ENCODE measurements around the gene RPL13.
"Not testable (repeated sequence)": the region's sequence is repeated elsewhere in the genome, so short reads cannot be mapped to it uniquely, and the experiment has no call there.

The RPL13 gene

DNA sequence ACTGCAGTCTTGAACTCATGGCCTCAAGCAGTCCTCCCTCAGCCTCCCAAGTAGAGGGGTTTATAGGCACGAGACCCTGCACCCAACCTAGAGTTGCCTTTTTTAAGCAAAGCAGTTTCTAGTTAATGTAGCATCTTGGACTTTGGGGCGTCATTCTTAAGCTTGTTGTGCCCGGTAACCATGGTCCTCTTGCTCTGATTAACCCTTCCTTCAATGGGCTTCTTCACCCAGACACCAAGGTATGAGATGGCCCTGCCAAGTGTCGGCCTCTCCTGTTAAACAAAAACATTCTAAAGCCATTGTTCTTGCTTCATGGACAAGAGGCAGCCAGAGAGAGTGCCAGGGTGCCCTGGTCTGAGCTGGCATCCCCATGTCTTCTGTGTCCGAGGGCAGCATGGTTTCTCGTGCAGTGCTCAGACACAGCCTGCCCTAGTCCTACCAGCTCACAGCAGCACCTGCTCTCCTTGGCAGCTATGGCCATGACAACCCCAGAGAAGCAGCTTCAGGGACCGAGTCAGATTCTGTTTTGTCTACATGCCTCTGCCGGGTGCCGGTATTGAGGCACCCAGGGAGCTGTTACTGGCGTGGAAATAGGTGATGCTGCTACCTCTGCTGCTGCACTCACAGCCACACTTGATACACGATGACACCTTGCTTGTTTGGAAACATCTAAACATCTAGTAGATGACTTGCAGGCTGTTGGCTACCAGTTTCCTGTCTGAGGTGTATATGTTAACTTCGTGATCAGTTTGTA, 3.3 kb downstream of the RPL13 start:
- no peak for DNase-seq (ENCODE audit: low spot score)

DNA sequence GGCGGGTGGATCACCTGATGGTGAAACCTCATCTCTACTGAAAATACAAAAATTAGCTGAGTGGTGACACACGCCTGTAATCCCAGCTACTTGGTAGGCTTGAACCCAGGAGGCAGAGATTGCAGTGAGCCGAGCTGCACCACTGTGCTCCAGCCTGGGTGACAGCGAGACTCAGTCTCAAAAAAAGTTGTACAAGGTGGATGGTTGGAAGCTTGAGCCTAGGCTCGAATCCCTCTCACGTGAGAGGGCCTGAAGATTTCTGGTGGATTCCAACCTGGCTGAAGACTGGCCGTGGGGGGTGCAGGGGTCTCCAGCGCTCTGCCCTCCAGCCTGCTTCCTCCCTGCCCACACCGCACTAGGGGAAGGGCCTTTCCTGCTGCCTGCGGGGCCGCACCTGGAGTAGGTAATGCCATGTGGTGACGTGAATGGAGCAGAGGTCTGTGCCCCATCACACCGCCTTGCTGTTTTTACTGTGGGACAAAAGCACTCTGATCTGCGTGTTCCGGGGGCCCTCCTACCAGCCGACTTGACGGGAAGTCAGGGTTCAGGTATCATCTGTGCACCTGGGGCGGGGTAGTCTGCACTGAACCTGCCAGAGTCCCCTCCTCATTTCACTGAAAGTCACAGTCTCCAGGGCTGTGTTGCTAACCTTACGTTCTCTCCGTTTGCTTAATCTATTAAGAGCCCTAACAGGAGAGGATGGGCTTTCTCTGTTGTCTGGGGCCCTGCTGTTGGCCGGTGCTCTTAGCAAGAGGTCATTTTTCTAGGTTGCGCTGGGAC, 4.2 kb downstream of the RPL13 start:
- no peak for DNase-seq (ENCODE audit: low spot score)

DNA sequence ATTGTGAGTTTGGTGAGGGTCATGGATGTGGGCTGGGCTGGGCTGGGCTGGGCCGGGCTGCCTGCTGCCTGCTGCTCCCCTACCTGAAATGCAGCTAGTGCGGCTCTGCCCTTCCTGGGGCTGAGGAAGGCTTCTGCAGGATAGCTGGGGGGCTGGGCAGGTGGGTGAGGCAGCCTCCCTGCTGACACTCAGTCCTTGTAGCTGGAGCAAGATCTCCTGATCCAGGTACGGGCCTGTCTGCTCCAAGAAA, 4.7 kb downstream of the RPL13 start:
- DNase-seq (ENCODE audit: low spot score): no peak

DNA sequence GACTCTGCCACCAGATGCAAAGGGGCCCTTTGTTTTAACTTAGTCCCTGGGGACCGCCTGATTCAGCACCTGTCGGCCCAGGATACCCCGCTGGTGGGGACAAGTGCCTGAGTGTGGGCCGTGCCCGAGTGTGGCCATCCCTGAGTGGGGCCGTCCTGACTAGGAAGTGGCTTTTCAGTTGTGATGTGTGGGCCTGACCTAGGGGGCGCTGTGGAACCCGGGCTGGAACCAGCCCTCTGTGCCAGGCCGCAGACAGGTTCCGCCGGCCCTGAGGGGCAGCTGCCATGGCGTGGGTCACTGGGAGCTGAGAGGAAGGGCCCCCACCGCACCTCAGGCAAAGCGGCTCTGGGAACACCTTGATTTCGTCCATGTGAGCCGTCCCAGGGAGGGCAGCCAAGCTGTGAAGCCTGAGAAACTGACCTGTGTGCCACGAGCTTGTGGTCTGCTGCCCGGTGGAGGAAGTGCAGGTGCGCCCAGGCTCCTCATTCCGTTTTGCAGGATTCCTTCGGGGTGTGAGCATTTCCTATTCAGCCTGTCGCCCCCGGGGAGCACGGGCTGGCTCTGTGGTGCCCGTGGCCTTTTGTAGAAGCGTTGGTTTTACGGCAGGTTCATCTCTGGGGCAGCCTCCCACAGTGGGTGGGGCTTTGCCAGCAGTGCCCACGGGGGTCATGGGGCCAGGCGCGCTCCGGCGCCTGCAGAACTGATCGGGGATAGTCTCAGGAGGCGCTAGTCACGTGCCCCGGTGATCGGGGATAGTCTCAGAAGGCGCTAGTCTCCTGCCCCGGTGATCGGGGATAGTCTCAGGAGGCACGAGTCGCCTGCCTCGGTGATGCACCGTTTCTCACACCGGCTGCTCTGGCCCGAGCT, 5.3 kb downstream of the RPL13 start:
- peak; percentile 21 for DNase-seq (ENCODE audit: low spot score)

DNA sequence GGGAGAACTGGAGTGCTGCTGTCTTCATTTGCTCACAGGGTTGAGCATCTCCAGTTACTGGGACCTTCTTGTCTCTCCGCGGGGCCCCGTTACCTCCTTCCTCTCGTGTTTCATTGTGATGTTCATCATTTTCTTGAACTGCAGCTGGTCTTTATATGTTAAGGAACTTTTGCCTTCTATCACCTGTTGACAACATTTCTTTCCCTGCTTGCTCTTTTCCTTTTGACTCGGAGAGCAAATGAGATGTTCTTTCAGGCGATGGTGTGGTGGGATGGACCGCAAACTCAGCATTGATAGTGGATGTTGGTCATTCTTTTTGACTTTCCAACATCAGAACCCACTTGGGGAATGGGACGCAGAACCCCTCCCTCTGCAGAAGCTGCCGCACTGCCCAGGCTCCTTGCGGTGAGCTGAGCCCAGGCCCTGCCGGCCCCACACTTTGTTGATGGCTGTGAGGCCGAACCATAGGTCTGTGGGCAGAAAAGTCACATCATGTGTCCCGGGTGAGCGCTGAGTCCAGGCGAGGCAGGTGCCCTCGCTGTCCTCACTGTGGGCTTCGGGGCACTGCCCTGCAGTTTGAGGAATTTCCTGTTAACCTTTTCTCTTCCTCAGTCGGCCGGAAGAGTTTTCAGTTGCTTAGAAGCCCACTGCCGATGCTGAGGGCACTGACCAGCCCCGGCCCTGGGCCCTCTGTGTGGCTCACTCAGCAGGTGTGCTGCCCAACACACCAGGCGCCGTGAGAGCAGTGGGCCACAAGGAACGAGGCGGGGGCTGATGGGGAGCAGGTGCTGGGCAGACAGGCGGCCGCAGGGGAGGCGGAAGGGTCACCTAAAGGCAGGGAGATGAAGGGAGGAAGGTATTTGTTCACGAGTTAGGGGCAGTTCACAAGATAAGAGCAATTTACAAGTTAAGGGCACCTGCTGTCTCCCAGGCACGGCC, 7.4 kb downstream of the RPL13 start:
- no peak for DNase-seq (ENCODE audit: low spot score)

DNA sequence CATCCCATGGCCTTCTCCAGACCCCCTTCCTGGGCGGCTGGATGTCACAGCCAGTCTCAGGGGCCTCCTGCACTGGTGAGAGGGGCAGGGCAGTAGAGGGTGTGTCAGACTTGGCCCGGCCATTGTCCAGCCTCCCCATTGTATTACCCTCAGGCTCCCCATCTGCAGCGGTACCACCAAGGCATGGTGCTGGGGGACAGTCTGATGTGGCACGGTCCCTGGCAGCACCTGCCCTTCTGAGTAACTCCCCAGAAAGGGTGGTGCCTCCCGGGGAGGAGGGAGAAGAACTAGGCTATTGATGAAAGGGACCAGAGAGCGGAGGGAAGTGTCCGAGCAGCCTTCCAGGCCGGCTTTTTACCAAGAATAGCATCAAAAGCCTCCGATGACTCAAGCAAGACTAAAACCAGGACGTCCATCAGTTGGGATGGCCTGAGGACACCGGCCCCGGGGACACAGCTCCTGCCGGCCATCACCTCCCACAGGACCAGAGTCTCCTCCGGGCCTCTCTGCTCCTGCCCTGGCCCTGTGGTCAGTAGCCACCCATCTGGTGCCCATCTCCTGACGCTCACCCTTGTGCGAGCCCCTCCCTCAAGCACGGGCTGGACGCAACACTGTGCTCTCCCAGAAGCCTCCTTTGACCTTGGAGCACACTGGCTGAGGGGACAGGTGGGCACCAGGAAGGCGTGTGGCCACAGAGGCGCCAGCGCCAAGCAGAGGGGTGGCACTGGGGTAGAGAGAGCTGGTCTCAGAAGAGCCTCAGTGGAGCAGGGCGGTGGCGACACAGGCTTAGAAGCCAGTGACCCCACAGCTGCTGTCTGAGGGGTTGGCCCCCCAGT, 9.2 kb downstream of the RPL13 start:
- no peak for DNase-seq (ENCODE audit: low spot score)

DNA sequence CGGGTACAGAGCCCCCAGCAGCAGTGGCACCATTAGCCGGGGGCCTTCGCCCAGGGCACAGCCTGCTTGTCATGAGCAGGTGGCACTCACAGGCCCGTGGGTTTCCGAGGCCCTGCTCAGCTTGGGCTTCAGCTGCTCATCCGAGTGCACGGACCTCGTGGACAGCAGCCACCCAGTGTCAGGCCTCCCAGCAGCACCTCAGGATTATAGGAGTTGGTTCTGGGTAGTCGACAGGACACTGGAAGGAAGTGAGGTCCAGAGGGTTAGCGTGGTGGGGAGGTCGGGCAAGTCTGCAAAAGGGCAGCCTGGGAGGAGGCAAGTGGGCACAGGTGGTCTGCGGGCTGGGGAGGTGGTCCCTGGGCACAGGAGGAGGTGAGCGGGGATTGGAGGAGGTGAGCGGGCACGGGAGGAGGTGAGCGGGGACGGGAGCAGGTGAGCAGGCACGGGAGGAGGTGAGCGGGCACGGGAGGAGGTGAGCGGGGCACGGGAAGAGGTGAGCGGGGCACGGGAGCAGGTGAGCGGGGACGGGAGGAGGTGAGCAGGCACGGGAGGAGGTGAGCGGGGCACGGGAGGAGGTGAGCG, 10.0 kb downstream of the RPL13 start:
- no peak for DNase-seq (ENCODE audit: low spot score)

DNA sequence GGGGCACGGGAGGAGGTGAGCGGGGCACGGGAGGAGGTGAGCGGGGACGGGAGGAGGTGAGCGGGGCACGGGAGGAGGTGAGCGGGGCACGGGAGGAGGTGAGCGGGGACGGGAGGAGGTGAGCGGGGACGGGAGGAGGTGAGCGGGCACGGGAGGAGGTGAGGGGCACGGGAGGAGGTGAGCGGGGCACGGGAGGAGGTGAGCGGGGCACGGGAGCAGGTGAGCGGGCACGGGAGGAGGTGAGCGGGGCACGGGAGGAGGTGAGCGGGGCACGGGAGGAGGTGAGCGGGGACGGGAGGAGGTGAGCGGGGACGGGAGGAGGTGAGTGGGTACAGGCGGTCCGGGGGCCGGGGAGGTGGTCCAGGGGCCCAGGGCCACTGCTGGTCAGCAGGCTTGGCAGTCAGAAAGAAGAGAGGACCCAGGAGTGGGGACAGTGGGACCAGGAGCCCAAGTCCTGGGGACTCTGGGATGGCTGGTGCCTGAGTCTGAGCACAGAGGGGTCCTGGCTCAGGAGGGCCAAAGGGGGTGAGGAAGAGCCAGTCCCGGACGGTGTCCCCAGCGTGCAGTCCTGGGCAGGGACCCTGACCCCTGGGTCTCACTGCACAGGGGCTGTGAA, 10.6 kb downstream of the RPL13 start:
- DNase-seq (ENCODE audit: low spot score): not testable (repeated sequence)

DNA sequence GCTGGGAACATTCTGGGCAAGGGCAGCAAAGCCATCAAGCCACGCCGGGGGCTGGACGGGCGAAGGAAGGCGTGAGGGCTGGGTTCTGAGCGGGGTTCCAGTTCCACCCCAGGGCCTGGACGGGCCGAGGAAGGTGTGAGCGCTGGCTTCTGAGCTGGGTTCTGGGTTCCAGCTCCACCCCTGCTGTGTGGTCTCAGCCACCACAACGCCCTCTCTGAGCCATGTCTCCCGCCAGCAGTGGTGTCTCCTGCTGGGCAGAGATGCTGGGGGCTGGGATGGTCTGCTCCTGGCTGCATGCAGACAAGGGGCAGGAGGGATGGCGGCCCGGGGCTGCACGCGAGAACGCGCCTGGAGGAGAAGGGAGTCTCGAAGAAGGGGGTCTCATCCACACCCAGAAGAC, 11.2 kb downstream of the RPL13 start:
- no peak for DNase-seq (ENCODE audit: low spot score)

DNA sequence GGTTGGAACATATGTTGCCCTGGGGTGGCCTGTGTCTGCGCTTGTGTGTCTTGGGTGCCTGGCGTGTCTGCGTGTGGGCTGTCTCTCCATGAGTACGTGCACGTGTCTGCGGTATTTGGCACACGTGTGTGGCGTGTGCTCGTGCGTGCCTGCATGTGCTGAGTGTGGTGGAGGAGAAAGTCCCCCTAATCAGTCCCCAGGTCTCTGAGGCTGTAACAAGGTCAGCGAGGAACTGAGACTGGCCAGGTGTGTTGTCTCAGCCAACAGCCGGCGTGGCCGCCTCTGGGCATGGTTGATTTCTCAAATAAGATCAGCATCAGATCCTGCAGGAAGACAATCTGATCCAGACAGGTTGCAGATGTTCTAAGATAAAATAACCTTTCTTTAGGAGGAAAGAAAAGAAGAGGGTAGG, 11.6 kb downstream of the RPL13 start:
- no peak for DNase-seq (ENCODE audit: low spot score)

DNA sequence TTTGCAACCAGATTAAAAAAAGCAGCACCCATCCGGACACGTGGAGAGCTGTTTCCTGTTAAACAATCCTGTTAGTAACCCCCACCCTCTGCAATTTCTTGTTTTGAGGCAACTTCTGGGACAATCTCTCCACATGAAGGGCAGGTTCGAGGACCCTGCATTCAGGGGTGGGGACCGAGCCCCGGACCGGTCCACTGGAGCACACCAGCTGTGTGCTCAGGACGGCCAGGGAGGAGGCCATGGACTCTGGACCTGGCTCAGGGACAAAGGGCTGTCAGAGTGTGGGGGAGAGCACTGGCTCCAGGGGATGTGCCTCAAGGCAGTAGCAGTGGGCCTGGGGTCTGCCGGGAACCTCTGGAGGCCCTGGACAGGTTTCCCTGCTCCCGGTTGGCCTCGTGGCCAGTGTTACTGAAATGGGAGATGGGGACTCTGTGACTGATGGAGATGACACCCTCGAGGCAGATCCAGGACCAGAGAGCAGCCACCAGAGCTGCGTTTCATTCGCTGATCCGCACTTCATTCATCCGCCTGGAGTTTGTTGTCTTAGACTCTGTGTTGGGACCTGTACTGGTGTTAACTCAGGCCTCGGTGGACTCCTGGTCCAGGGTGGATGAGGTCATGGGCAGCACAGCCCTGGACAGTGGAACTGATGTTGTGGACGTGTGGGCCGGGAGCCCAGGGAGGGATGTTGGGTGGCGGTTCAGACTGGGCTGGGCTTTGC, 12.2 kb downstream of the RPL13 start:
- no peak for DNase-seq (ENCODE audit: low spot score)

DNA sequence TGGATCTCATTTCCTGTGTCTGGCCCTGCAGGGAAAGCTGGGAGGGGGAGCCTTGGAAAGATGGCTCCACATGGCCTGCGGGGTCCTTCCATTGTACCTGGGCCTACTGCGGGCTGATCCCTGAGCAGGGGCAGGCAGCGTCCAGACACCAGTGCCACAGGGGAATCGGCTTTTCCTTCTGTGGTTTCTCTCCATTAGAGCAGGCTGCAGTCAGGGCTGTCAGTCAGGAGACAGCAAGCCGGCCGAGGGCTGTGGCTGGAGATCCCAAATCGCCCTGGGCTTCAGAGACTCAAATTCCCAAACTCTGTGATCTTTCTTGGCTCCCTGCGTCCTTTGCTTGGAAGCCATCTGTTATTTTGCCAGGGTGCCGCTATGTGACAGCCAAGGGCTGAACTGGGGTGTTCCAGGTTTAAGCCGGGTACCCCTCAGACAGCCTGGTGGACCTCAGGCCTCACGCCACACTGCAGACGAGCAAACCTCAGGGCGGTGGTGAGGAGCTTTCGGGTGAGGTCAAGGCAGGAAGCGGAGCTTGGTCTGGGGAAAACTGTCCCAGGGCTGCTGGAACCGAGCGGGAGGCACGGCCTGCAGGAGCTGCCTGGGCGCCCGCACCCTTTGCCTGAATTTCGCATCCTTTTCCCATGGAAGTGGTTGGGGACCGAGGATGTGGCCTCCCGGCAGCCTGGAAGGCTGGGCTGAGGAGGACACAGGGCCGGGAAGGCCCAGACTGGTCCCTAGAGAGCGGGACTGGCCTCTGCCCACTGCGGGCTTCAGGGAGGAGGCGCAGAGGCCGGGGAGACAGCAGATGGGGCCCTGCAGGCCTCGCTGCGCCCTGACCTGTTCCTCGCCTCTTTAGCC, 13.6 kb downstream of the RPL13 start:
- no peak for DNase-seq (ENCODE audit: low spot score)

DNA sequence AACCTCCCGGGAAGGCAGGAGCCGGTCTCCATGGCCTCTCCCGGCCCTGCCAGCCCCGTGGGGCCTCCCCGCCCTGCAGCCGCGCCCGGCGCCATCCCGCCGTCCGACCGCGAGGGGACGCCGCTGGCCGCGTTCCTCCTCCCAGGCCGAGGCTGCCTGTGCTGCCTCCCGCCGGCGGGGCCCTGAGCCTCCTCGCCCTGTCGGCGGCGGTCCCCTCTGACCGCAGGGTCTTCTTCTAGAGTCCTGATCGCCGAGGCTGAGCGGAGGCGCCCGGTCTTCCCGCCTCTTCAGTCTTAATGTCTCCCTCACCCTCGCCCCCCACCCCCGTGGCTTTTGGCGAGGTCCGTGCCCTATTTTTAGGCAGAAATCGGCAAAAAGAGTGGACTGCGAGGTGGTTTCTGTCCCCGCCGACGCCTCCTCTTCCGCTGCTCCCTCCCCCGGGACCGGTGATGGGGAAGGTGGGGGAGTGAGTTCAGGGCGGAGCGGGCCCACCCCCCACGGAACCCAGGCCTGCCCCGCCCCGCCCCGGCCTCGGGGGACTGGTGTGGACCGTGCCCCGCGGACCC, 14.3 kb downstream of the RPL13 start:
- peak; percentile 44 for DNase-seq (ENCODE audit: low spot score)

DNA sequence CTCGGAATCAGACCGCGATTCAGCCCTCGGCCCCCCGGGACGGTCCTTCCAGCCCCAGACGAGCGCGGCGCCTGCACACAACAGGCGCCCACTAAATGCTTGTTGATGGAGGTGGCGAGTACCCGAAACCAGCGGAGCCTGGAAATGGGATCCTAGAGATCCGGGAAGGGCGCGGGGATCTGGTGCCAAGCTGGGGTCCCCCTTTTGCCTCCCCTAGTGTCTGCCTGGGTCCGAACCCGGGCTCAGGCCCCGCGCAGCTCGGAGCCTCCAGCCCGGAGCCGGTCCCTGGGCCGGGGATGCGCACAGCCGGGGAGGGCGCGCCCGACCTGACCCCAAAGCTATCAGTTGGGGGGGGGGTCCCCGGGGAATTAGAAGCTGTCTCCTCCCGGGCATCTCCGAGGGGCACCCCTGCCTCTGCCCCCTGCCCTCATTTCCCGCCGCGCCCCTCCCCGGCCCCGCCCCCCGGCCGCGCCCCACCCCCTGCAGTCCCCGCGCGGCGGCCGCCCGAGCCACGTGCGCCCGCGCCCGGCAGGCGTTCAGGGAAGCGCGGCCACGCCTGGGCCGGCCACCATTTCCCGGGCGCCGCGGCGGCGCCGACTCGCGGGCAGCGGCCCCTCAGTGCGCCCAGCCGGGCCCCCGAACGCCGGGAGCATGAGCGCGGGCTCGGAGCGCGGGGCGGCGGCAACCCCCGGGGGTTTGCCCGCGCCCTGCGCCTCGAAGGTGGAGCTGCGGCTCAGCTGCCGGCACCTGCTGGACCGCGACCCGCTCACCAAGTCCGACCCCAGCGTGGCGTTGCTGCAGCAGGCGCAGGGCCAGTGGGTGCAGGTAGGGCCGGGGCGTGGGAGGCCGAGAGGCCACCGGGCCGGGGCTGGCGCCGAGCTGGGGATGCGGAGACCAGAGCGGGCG, 15.0 kb downstream of the RPL13 start, which contains the start of gene CPNE7:
CPNE7 (plus strand) TSS at position 512 of the 906 bp plus-strand sequence; CDS start at position 652, 140 bp downstream.
- no peak for DNase-seq (ENCODE audit: low spot score)

DNA sequence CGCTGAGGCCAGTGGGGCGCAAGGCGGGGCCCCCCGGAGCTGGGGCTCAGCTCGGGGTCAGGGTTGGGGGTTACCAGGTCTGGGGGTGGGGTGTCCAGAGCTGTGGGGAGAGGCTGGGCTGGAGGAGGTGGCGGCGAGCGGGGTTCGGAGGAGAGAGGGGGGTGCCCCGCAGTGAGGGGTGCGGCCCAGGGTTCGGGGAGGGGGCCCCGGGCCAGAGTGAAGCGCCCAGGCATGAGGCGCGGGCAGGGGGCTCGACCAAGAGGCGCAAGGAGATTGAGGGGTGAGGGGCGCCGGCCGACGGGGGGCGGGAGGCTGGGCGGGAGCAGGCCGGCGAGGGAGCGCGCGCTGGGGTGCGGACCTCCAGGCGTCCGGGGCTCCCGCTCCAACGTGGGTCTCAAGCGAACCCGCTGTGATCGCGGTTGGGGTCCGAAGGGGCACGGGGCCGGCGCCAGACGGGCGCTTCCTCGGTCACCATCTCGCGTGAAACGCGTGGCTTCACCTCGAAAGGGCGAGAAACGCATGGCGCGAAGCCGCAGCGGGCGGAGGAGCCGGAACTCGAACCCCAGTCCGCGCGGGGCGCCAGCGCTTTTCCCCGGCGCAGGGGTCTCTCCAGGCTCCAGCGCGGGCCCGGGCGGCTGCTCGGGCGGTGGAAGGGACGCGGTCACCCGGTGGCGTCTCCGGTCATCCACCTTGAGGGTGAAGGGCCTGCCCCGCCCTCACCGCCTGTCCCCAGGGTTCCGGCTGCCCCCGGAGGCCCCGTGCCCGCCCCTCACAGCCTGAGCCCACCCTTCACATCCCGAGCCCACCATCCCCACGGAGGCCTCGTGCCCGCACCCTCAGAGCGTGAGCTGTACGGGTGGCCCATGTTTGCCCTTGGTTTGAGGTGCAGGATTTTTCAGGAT, 15.9 kb downstream of the RPL13 start:
- no peak for DNase-seq (ENCODE audit: low spot score)

Measured in CD4-positive, alpha-beta T cell treated with Interleukin-6 at 100 ng/mL for 8 hours (primary cell).